LNCAP (cell line): ENCODE results near the gene B2M.

ENCODE experiments used
- CTCF ChIP-seq: fragments of 450-650 bp; IDR thresholded peaks from 2 replicates; pipeline ENCODE4 v1.5.1; 2017; ENCODE audit warnings: mild to moderate bottlenecking

Gene B2M

GRCh38 chr15:44736181-44736765 is 25.0 kb downstream of the B2M start, which contains the start of gene TRIM69:
TSS of gene TRIM69 (plus strand) at chr15:44736528. CDS start at chr15:44736705, 177 bp downstream.
- no peak for TF ChIP-seq CTCF

- TF ChIP-seq CTCF: peak; percentile 75
These were observed 27.1 kb downstream of the B2M start for GRCh38 chr15:44738340-44738984.

GRCh38 chr15:44753345-44753744 is 42.0 kb downstream of the B2M start:
- TF ChIP-seq CTCF: no peak

- TF ChIP-seq CTCF: no peak
These were observed 51.9 kb downstream of the B2M start for GRCh38 chr15:44763187-44763586.

GRCh38 chr15:44763848-44764247 is 52.5 kb downstream of the B2M start:
- TF ChIP-seq CTCF: no peak

GRCh38 chr15:44765036-44765435 is 53.7 kb downstream of the B2M start:
- TF ChIP-seq CTCF: no peak
